ENCODE results near the gene JARID2. TPM values are rescaled to one million over a fixed set of nuclear protein-coding genes. Genes with fewer than 3 reads are reported as not detected.

Gene JARID2
- total RNA-seq, 4 donors from 2014 or later = 20.0 to 29.4 (median 23.9) TPM

GRCh38 chr6:15416932-15417509 is 171.2 kb downstream of the JARID2 start:
- Histone ChIP-seq H3K36me3 (no peaks in the 10 kb centered on the region), H3K4me3 (no peak overlapping the region), H3K4me1 (peaks cover 24% of the 10 kb centered on the region), H3K27me3 (no peaks in the 10 kb centered on the region), H3K9me3 (peaks cover 8% of the 10 kb centered on the region), H3K27ac (no peak overlapping the region)
- no peak for DNase-seq (ENCODE audit: low spot score in 2 of 2)
- TF ChIP-seq POLR2AphosphoS5 (IDR thresholded peaks at IDR 0.05) (no peak), EP300 (IDR thresholded peaks at IDR 0.05) (no peak), POLR2A (IDR thresholded peaks at IDR 0.05) (no peak), CTCF (IDR thresholded peaks at IDR 0.05) (no peak)
- WGBS = 84% methylated on average over 6 of the region's 6 CpGs

- Histone ChIP-seq H3K4me3 (no peak overlapping the region), H3K27me3 (no peaks in the 10 kb centered on the region), H3K36me3 (no peaks in the 10 kb centered on the region), H3K4me1 (peaks cover 25% of the 10 kb centered on the region), H3K9me3 (peaks cover 8% of the 10 kb centered on the region), H3K27ac (no peak overlapping the region)
- no peak for DNase-seq (ENCODE audit: low spot score in 2 of 2)
- TF ChIP-seq EP300 (IDR thresholded peaks at IDR 0.05) (no peak), POLR2AphosphoS5 (IDR thresholded peaks at IDR 0.05) (no peak)
- WGBS = 87% methylated on average over 5 of the region's 5 CpGs
Observed at GRCh38 chr6:15417811-15418210, 171.9 kb downstream of the JARID2 start.

GRCh38 chr6:15419493-15419892 is 173.6 kb downstream of the JARID2 start:
- TF ChIP-seq EP300 (IDR thresholded peaks at IDR 0.05) (no peak), POLR2AphosphoS5 (IDR thresholded peaks at IDR 0.05) (no peak), POLR2A (IDR thresholded peaks at IDR 0.05) (no peak), CTCF (IDR thresholded peaks at IDR 0.05) (no peak)
- peaks cover 8% of the 10 kb centered on the region for H3K9me3 ChIP-seq
- no peaks in the 10 kb centered on the region for H3K27me3 ChIP-seq
- no peak overlapping the region for H3K4me3 ChIP-seq
- no peak for DNase-seq (ENCODE audit: low spot score in 2 of 2)
- H3K36me3 ChIP-seq = no peaks in the 10 kb centered on the region
- H3K27ac ChIP-seq = no peak overlapping the region
- peaks cover 12% of the 10 kb centered on the region for H3K4me1 ChIP-seq
- 96% methylated on average over 2 of the region's 2 CpGs for WGBS

GRCh38 chr6:15420959-15421438 is 175.1 kb downstream of the JARID2 start:
- H3K27me3 ChIP-seq = no peaks in the 10 kb centered on the region
- H3K36me3 ChIP-seq = no peaks in the 10 kb centered on the region
- H3K4me3 ChIP-seq = no peak overlapping the region
- DNase-seq (ENCODE audit: low spot score in 2 of 2) = no peak
- H3K4me1 ChIP-seq = peaks cover 12% of the 10 kb centered on the region
- no peak for TF ChIP-seq CTCF (IDR thresholded peaks at IDR 0.05)
- no peak for TF ChIP-seq EP300 (IDR thresholded peaks at IDR 0.05)
- TF ChIP-seq POLR2A (IDR thresholded peaks at IDR 0.05) = no peak
- no peak for TF ChIP-seq POLR2AphosphoS5 (IDR thresholded peaks at IDR 0.05)
- peaks cover 8% of the 10 kb centered on the region for H3K9me3 ChIP-seq
- WGBS = 80% methylated on average over 10 of the region's 10 CpGs
- H3K27ac ChIP-seq = peak overlapping the region; percentile 33

GRCh38 chr6:15421945-15422733 is 176.3 kb downstream of the JARID2 start:
- Histone ChIP-seq H3K9me3 (peaks cover 8% of the 10 kb centered on the region), H3K27me3 (no peaks in the 10 kb centered on the region), H3K4me1 (peaks cover 18% of the 10 kb centered on the region), H3K36me3 (no peaks in the 10 kb centered on the region), H3K4me3 (no peak overlapping the region), H3K27ac (peak overlapping the region; percentile 7)
- 78% methylated on average over 10 of the region's 10 CpGs for WGBS
- TF ChIP-seq CTCF (IDR thresholded peaks at IDR 0.05) (no peak), POLR2A (IDR thresholded peaks at IDR 0.05) (no peak), EP300 (IDR thresholded peaks at IDR 0.05) (no peak), POLR2AphosphoS5 (IDR thresholded peaks at IDR 0.05) (no peak)
- DNase-seq (ENCODE audit: low spot score in 2 of 2) = no peak

All from suprapubic skin (tissue), 4 donors.